ENCODE measurements around the gene RAB31.

GRCh38 chr18:9885170-9886004 lies 177.3 kb downstream of the RAB31 start, which contains the start of gene TXNDC2:
- TF ChIP-seq ZBTB7A (tag by site-specific recombination; IDR thresholded peaks at IDR 0.05; ENCODE audit: low read depth) (no peak), CTCF (tag by site-specific recombination; IDR thresholded peaks at IDR 0.05) (no peak), ZNF610 (tag by site-specific recombination; IDR thresholded peaks at IDR 0.05; ENCODE audit: borderline replicate concordance) (no peak), ZNF768 (tag by site-specific recombination; IDR thresholded peaks at IDR 0.05) (no peak), ZNF146 (tag by site-specific recombination; IDR thresholded peaks at IDR 0.05) (no peak), ATF2 (tag by site-specific recombination; IDR thresholded peaks at IDR 0.05; ENCODE audit: low read depth) (no peak), ZSCAN16 (tag by site-specific recombination; IDR thresholded peaks at IDR 0.05) (no peak), TSHZ1 (tag by site-specific recombination; IDR thresholded peaks at IDR 0.05; ENCODE audit: borderline replicate concordance) (no peak), ZBTB6 (tag by site-specific recombination; IDR thresholded peaks at IDR 0.05) (no peak), ZSCAN30 (tag by site-specific recombination; IDR thresholded peaks at IDR 0.05) (no peak), ZNF571 (tag by site-specific recombination; IDR thresholded peaks at IDR 0.05) (no peak), ZNF660 (tag by site-specific recombination; IDR thresholded peaks at IDR 0.05) (no peak), ZNF174 (tag by site-specific recombination; IDR thresholded peaks at IDR 0.05) (no peak), ZNF341 (tag by site-specific recombination; IDR thresholded peaks at IDR 0.05; ENCODE audit: low read depth) (no peak)
